Measurements from ENCODE around the gene PTPRM.

DNA sequence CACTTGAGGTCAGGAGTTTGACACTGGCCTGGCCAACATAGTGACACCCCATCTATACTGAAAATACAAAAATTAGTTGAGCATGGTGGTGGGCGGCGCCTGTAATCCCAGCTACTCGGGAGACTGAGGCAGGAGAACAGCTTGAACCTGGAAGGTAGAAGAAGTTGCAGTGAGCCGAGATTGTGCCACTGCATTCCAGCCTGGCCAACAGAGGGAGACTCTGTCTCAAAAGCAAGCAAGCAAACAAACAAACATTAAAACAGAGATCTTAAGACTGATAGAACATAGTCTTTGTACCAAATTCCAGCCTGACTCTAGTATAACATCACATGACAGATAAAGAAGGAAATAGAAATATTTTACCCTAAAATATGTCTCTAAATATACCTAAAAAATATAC is 168.1 kb downstream of the PTPRM start:
- TF ChIP-seq, protein P1, sequence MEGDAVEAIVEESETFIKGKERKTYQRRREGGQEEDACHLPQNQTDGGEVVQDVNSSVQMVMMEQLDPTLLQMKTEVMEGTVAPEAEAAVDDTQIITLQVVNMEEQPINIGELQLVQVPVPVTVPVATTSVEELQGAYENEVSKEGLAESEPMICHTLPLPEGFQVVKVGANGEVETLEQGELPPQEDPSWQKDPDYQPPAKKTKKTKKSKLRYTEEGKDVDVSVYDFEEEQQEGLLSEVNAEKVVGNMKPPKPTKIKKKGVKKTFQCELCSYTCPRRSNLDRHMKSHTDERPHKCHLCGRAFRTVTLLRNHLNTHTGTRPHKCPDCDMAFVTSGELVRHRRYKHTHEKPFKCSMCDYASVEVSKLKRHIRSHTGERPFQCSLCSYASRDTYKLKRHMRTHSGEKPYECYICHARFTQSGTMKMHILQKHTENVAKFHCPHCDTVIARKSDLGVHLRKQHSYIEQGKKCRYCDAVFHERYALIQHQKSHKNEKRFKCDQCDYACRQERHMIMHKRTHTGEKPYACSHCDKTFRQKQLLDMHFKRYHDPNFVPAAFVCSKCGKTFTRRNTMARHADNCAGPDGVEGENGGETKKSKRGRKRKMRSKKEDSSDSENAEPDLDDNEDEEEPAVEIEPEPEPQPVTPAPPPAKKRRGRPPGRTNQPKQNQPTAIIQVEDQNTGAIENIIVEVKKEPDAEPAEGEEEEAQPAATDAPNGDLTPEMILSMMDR (IDR thresholded peaks at IDR 0.05): no peak
- TF ChIP-seq POLR2AphosphoS5 (IDR thresholded peaks at IDR 0.05): no peak
- no peak for TF ChIP-seq POLR2A (IDR thresholded peaks at IDR 0.05)
- TF ChIP-seq EP300 (IDR thresholded peaks at IDR 0.05): no peak

Measured in sigmoid colon (tissue), 4 donors.